RWPE1 (cell line): Measurements from ENCODE around the gene PDCD1.

Source experiments
- CTCF ChIA-PET: fragments of 350-600 bp; sonication (Branson Sonifier 250); formaldehyde crosslinking; extraction: SDS; loops from one replicate; lab custom pipeline; 2021; lab: Yijun Ruan, JAX
- POLR2A ChIA-PET: fragments of 400-600 bp; formaldehyde crosslinking; extraction: SDS; loops from one replicate; lab custom pipeline; 2020; ENCODE audit warnings: antibody characterized with exemption; ENCODE audit not compliant: low non-redundant PET; lab: Yijun Ruan, JAX
- DNase-seq: peaks from one replicate; pipeline ENCODE4 v3.0.0; 2012; ENCODE audit warnings: low spot score
- H3K27ac ChIP-seq: fragments of 450-650 bp; 2 replicates; pipeline ENCODE4 v1.5.1; 2017
- CTCF ChIP-seq: fragments of 450-650 bp; conservative IDR thresholded peaks from 2 replicates; pipeline ENCODE4 v1.5.1; 2017; ENCODE audit warnings: low read depth, mild to moderate bottlenecking

PDCD1 gene

GRCh38 chr2:241895427-241895711, 36.7 kb upstream of the PDCD1 start:
- peak overlapping the region; percentile 64 for H3K27ac ChIP-seq
- ChIA-PET CTCF (no interaction called here), POLR2A (no interaction called here)
- TF ChIP-seq CTCF = no peak
- DNase-seq = no peak

GRCh38 chr2:241894681-241895426, 36.2 kb upstream of the PDCD1 start:
- ChIA-PET CTCF (no interaction called here), POLR2A (no interaction called here)
- H3K27ac ChIP-seq = peak overlapping the region; percentile 64
- no peak for DNase-seq
- no peak for TF ChIP-seq CTCF

GRCh38 chr2:241894056-241894641, 35.5 kb upstream of the PDCD1 start:
- POLR2A ChIA-PET = no interaction called here
- peak overlapping the region; percentile 64; the same call in 1 of the 2 replicates for H3K27ac ChIP-seq
- CTCF ChIA-PET = interaction anchor here (0.5 kb wide), 1 partner anchor 11 kb away, joined by 3 read pairs; no protein-coding TSS in a partner anchor
- TF ChIP-seq CTCF = no peak
- peak; percentile 75 for DNase-seq

GRCh38 chr2:241893265-241893664, 34.6 kb upstream of the PDCD1 start:
- POLR2A ChIA-PET = no interaction called here
- CTCF ChIA-PET = no interaction called here
- DNase-seq = no peak
- H3K27ac ChIP-seq = no peak overlapping the region
- no peak for TF ChIP-seq CTCF

- ChIA-PET CTCF (no interaction called here), POLR2A (no interaction called here)
- H3K27ac ChIP-seq = peak overlapping the region; percentile 18; the same call in 1 of the 2 replicates
- no peak for DNase-seq
- TF ChIP-seq CTCF = no peak
Observed at GRCh38 chr2:241892299-241893137, 33.8 kb upstream of the PDCD1 start.

- no peak overlapping the region for H3K27ac ChIP-seq
- CTCF ChIA-PET = interaction anchor here (0.6 kb wide), 1 partner anchor 58 kb away, joined by 3 read pairs; no protein-coding TSS in a partner anchor
- POLR2A ChIA-PET = no interaction called here
- DNase-seq = no peak
- no peak for TF ChIP-seq CTCF
Observed at GRCh38 chr2:241891988-241892298, 33.2 kb upstream of the PDCD1 start.
